VCaP (cell line): ENCODE measurements around the gene SERPINE2.

ENCODE experiments used
- H3K27ac ChIP-seq: fragments of 450-650 bp; 2 replicates; pipeline ENCODE4 v1.5.1; 2017
- CTCF ChIP-seq: fragments of 450-650 bp; conservative IDR thresholded peaks from 2 replicates; pipeline ENCODE4 v1.5.1; 2017; ENCODE audit warnings: mild to moderate bottlenecking, moderate library complexity

The SERPINE2 gene

DNA sequence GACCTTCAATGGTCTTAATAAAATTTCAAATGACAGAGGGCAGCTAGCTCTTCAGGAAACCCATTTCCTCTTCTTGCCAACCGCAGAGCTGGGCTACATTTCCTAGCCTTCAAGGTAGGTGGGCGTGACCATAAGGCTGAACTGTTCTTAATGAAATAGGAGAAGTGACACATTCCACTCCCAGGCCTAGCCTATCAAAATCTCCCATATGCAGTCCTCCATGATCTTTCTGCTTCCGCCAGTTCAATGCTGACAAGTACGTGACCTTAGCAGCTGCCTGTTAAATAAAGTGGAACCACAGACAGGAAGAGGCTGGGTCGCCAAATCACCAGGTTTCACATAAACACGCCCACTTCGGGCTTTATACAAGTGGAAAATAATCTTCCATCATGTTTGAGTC, 13.2 kb downstream of the SERPINE2 start:
- H3K27ac ChIP-seq = no peak overlapping the region
- TF ChIP-seq CTCF = no peak

DNA sequence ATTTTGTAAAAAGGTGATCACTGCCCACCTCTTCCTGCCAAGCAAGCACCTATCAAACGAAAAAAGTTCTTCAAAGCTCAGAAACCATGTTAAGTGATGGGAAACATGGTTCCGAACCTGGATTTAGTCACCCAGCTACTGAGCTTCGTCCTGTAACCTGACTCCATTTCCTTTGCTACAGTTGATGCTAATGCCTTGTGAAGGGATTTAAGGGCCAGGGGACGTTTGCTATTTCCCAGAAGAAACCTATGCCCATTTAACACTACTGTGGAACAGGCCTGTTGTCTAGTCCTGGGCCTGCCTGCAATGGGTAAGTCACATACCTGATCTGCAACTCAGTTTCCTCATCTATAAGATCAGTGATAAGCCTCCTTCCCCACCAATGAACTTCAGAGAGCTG, 14.8 kb downstream of the SERPINE2 start:
- TF ChIP-seq CTCF = no peak

DNA sequence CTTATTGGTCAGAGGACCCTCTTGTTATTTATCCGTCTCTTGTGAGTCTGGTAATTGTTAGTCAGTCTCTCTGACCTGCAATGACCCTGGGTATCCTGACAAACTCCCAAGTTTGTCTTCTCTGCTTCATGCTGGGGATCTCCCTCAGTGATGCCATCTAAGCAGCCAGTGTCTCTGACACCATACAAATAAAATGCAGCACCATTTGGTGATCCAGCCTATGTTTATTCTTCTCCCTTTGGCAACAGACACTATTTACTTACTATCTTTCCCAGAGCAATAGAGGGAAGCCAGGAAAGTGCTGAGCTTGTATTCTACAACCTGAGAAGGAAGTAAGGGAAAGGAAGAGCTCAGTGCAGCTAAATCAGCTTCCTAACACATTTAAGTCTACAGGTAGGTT, 15.9 kb downstream of the SERPINE2 start:
- peak overlapping the region; percentile 80 for H3K27ac ChIP-seq
- no peak for TF ChIP-seq CTCF

More for the DNA sequence above, 14.8 kb downstream of the SERPINE2 start:
- peak overlapping the region; percentile 80 for H3K27ac ChIP-seq

- peak overlapping the region; percentile 80 for H3K27ac ChIP-seq
- no peak for TF ChIP-seq CTCF
Measured at GRCh38 chr2:224022486-224022885, 16.6 kb downstream of the SERPINE2 start.

- no peak for TF ChIP-seq CTCF
- no peak overlapping the region for H3K27ac ChIP-seq
Measured at GRCh38 chr2:224020523-224020922, 18.6 kb downstream of the SERPINE2 start.

- TF ChIP-seq CTCF = no peak
- no peak overlapping the region for H3K27ac ChIP-seq
Measured at GRCh38 chr2:224017957-224018356, 21.1 kb downstream of the SERPINE2 start.

- no peak overlapping the region for H3K27ac ChIP-seq
- no peak for TF ChIP-seq CTCF
Measured at GRCh38 chr2:224016963-224017362, 22.1 kb downstream of the SERPINE2 start.

GRCh38 chr2:224014336-224014735, 24.8 kb downstream of the SERPINE2 start:
- no peak for TF ChIP-seq CTCF

More at GRCh38 chr2:224014336-224014735, 24.8 kb downstream of the SERPINE2 start:
- H3K27ac ChIP-seq = no peak overlapping the region
